Stimulated activated CD4-positive, alpha-beta T cell treated with anti-CD3 and anti-CD28 coated beads, Interleukin-4, amount 100 ng/mL, for 4 hours (primary cell): ENCODE data around the gene PROSER3.
"Not testable (repeated sequence)": the region's sequence is repeated elsewhere in the genome, so short reads cannot be mapped to it uniquely, and the experiment has no call there.

Source experiments
- DNase-seq, 2 experiments: peaks; one replicate each; pipeline ENCODE4 v3.0.0-alpha.2; 2020

PROSER3 gene

GRCh38 chr19:35722897-35723296 is 35.1 kb upstream of the PROSER3 start:
- DNase-seq: no peak

- DNase-seq: no peak
These were observed 34.3 kb upstream of the PROSER3 start for GRCh38 chr19:35723671-35724070.

GRCh38 chr19:35724132-35724531 is 33.8 kb upstream of the PROSER3 start:
- not testable (repeated sequence) for DNase-seq

- DNase-seq: no peak
These were observed 33.4 kb upstream of the PROSER3 start for GRCh38 chr19:35724560-35724959.

- DNase-seq: no peak
These were observed 32.6 kb upstream of the PROSER3 start for GRCh38 chr19:35725216-35725861.

- no peak for DNase-seq
These were observed 30.7 kb upstream of the PROSER3 start for GRCh38 chr19:35727053-35727955.

- no peak for DNase-seq
These were observed 29.8 kb upstream of the PROSER3 start for GRCh38 chr19:35727956-35728706.

GRCh38 chr19:35729021-35729420 is 29.0 kb upstream of the PROSER3 start:
- DNase-seq: no peak

GRCh38 chr19:35729763-35730162 is 28.2 kb upstream of the PROSER3 start:
- DNase-seq: no peak

- no peak for DNase-seq
These were observed 27.6 kb upstream of the PROSER3 start for GRCh38 chr19:35730326-35730725.

GRCh38 chr19:35731353-35731752 is 26.6 kb upstream of the PROSER3 start:
- DNase-seq: no peak

GRCh38 chr19:35731779-35732405 is 26.1 kb upstream of the PROSER3 start:
- DNase-seq: no peak

GRCh38 chr19:35732540-35733179 is 25.3 kb upstream of the PROSER3 start:
- DNase-seq: no peak

- no peak for DNase-seq
These were observed 24.5 kb upstream of the PROSER3 start for GRCh38 chr19:35733180-35734125.

- DNase-seq: no peak
These were observed 23.7 kb upstream of the PROSER3 start for GRCh38 chr19:35734273-35734672.

- DNase-seq: no peak
These were observed 23.1 kb upstream of the PROSER3 start for GRCh38 chr19:35734889-35735288.

GRCh38 chr19:35736913-35737886 is 20.8 kb upstream of the PROSER3 start:
- DNase-seq: no peak

GRCh38 chr19:35738021-35738886 is 19.7 kb upstream of the PROSER3 start:
- DNase-seq: no peak

- no peak for DNase-seq
These were observed 19.1 kb upstream of the PROSER3 start for GRCh38 chr19:35738887-35739229.
